HCT116 (cell line): ENCODE results near the gene CDKAL1.

Experiments used
- EGR1 ChIP-seq: IDR thresholded peaks from 2 replicates; pipeline ENCODE4 v1.6.1; 2012; ENCODE audit warnings: low read depth
- EZH2phosphoT487 ChIP-seq: fragments of 200-600 bp; IDR thresholded peaks from 2 replicates; pipeline ENCODE4 v1.6.1; 2018; ENCODE audit warnings: antibody characterized with exemption, borderline replicate concordance
- JUND ChIP-seq: IDR thresholded peaks from 2 replicates; pipeline ENCODE4 v1.6.1; 2012
- POLR2A ChIP-seq: IDR thresholded peaks from 2 replicates; pipeline ENCODE4 v1.7.0; 2011; ENCODE audit warnings: borderline replicate concordance; ENCODE audit not compliant: insufficient read depth, insufficient read length; ENCODE audit errors: extremely low read depth
- POLR2AphosphoS5 ChIP-seq: IDR thresholded peaks from 2 replicates; pipeline ENCODE4 v1.6.1; 2011; ENCODE audit warnings: mild to moderate bottlenecking, low read depth, low read length, moderate library complexity
- RAD21 ChIP-seq: IDR thresholded peaks from 2 replicates; pipeline ENCODE4 v1.6.1; 2012; ENCODE audit warnings: low read depth, mild to moderate bottlenecking
- REST ChIP-seq: IDR thresholded peaks from 2 replicates; pipeline ENCODE4 v1.6.1; 2012; ENCODE audit warnings: low read depth
- SIN3A ChIP-seq: IDR thresholded peaks from 2 replicates; pipeline ENCODE4 v1.6.1; 2012; ENCODE audit warnings: low read depth
- SP1 ChIP-seq: IDR thresholded peaks from 2 replicates; pipeline ENCODE4 v1.6.1; 2012; ENCODE audit warnings: low read depth
- SRF ChIP-seq: IDR thresholded peaks from 2 replicates; pipeline ENCODE4 v1.6.1; 2012; ENCODE audit warnings: low read depth
- TF ChIP-seq, protein P1 (sequence below), 3 experiments: fragments of 200-600 bp in 1 of 3; sonication (generic) in 1 of 3; IDR thresholded peaks in 2 of 3; conservative IDR thresholded peaks in 1 of 3; 2 replicates each; pipeline ENCODE4 v1.5.1; 2012 to 2017; ENCODE audit warnings: low read depth in 2 of 3, low read length in 2 of 3, antibody characterized with exemption in 1 of 3, borderline replicate concordance in 1 of 3, control low read depth in 1 of 3, mild to moderate bottlenecking in 1 of 3, mixed read lengths in 1 of 3, mixed run types in 1 of 3, moderate library complexity in 1 of 3; ENCODE audit not compliant: insufficient read depth in 1 of 3
- TF ChIP-seq, protein P2 (sequence below): IDR thresholded peaks from 2 replicates; pipeline ENCODE4 v1.6.1; 2012

- TF ChIP-seq, protein P1, sequence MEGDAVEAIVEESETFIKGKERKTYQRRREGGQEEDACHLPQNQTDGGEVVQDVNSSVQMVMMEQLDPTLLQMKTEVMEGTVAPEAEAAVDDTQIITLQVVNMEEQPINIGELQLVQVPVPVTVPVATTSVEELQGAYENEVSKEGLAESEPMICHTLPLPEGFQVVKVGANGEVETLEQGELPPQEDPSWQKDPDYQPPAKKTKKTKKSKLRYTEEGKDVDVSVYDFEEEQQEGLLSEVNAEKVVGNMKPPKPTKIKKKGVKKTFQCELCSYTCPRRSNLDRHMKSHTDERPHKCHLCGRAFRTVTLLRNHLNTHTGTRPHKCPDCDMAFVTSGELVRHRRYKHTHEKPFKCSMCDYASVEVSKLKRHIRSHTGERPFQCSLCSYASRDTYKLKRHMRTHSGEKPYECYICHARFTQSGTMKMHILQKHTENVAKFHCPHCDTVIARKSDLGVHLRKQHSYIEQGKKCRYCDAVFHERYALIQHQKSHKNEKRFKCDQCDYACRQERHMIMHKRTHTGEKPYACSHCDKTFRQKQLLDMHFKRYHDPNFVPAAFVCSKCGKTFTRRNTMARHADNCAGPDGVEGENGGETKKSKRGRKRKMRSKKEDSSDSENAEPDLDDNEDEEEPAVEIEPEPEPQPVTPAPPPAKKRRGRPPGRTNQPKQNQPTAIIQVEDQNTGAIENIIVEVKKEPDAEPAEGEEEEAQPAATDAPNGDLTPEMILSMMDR (IDR thresholded peaks at IDR 0.05 in 2 of 3, conservative IDR thresholded peaks at IDR 0.05 in 1 of 3; ENCODE audit: borderline replicate concordance in 1 of 3, insufficient read depth in 1 of 3, low read depth in 2 of 3, low read length in 2 of 3), result no peak
- no peak for TF ChIP-seq RAD21
- no peak for TF ChIP-seq SP1
- TF ChIP-seq SRF, result no peak
- no peak for TF ChIP-seq JUND
- TF ChIP-seq SIN3A, result no peak
- TF ChIP-seq, protein P2, sequence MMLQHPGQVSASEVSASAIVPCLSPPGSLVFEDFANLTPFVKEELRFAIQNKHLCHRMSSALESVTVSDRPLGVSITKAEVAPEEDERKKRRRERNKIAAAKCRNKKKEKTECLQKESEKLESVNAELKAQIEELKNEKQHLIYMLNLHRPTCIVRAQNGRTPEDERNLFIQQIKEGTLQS, result no peak
- TF ChIP-seq POLR2A, result no peak
- no peak for TF ChIP-seq EGR1
- TF ChIP-seq EZH2phosphoT487, result no peak
- no peak for TF ChIP-seq REST
- TF ChIP-seq POLR2AphosphoS5, result no peak
Measured at GRCh38 chr6:21188505-21189223, 654.4 kb downstream of the CDKAL1 start.
